ENCODE results near the gene GALNTL6. TPM values are rescaled to one million over a fixed set of nuclear protein-coding genes. Genes with fewer than 3 reads are reported as not detected.

GALNTL6 gene
- total and polyA plus RNA-seq, 7 donors, result 0.14 to 2.5 (median 0.42) TPM; not detected in 1

DNA sequence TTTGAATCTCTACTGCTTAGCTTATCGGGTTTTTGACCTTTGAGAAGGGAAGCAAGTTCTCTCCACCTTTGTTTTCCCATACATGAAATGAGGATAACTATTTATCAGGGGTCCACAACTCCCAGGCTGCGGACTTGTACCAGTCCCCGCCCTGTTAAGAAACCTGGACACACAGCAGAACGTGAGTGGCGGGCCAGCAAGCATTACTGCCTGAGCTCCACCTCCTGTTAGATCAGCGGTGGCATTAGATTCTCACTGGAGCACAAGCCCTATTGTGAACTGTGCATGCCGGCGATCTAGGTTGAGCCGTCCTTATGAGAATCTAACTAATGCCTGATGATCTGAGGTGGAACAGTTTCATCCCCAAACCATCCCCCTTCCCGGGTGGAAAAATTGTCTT is 579.5 kb downstream of the GALNTL6 start:
- no peak for DNase-seq
- intact Hi-C loops (cut with DNase I), result no loop called here
- Histone ChIP-seq H3K9me3 (no peaks in the 10 kb centered on the region), H3K27ac (no peak overlapping the region), H3K36me3 (no peaks in the 10 kb centered on the region), H3K4me3 (no peak overlapping the region), H3K4me1 (no peaks in the 10 kb centered on the region), H3K27me3 (no peaks in the 10 kb centered on the region)
- TF ChIP-seq, protein P1, sequence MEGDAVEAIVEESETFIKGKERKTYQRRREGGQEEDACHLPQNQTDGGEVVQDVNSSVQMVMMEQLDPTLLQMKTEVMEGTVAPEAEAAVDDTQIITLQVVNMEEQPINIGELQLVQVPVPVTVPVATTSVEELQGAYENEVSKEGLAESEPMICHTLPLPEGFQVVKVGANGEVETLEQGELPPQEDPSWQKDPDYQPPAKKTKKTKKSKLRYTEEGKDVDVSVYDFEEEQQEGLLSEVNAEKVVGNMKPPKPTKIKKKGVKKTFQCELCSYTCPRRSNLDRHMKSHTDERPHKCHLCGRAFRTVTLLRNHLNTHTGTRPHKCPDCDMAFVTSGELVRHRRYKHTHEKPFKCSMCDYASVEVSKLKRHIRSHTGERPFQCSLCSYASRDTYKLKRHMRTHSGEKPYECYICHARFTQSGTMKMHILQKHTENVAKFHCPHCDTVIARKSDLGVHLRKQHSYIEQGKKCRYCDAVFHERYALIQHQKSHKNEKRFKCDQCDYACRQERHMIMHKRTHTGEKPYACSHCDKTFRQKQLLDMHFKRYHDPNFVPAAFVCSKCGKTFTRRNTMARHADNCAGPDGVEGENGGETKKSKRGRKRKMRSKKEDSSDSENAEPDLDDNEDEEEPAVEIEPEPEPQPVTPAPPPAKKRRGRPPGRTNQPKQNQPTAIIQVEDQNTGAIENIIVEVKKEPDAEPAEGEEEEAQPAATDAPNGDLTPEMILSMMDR (IDR thresholded peaks at IDR 0.05), result no peak
- TF ChIP-seq POLR2A (IDR thresholded peaks at IDR 0.05), result no peak
- no peak for TF ChIP-seq EP300 (IDR thresholded peaks at IDR 0.05)
- no peak for TF ChIP-seq POLR2AphosphoS5 (IDR thresholded peaks at IDR 0.05)
- 88 to 91% methylated on average over 10 of the region's 10 CpGs for WGBS, 2 donors

DNA sequence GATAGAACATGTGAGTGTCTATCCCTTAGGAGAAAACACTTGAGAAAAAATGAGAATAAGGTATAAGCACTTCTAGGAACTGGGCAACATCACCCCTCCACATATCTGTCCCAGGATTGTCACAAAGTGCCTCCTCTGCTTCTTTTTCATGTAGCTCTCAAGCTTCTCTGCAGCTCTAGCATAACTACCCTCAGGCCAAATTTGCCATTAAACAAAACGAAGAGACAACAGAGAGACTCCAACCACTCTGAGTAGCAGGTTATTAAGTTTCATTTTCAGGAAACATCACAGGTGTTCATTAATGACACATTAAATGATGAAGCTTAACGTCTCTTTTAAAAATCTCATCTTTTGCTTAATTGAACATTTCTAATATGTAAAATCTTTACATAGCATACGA is 580.0 kb downstream of the GALNTL6 start:
- Histone ChIP-seq H3K27ac (no peak overlapping the region), H3K36me3 (no peaks in the 10 kb centered on the region), H3K27me3 (no peaks in the 10 kb centered on the region), H3K4me3 (no peak overlapping the region), H3K4me1 (no peaks in the 10 kb centered on the region), H3K9me3 (no peaks in the 10 kb centered on the region)
- 65 to 78% methylated on average over 3 of the region's 3 CpGs for WGBS, 2 donors
- no peak for DNase-seq
- TF ChIP-seq POLR2AphosphoS5 (IDR thresholded peaks at IDR 0.05) (no peak), POLR2A (IDR thresholded peaks at IDR 0.05) (no peak), EP300 (IDR thresholded peaks at IDR 0.05) (no peak)
- TF ChIP-seq, protein P1 (IDR thresholded peaks at IDR 0.05), result no peak
- intact Hi-C loops (cut with DNase I), result no loop called here

DNA sequence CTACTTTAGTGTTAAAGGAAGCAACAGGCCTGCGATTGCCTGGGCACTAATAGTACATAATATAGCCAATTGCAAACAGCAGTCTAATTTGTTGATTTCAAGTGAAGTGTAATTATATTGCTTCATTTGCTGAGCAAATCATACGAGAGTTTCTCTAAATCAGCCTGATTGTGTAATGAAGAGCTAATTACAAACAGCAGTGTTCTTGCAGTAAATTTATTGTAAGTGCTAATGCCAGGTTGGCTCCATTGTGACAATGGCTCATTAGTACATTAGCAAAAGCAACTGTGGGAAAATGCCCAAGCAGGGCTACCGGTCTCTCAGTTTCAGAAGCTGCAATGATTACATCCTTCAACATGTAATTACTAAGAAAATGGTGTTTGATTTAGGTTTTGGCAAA is 591.5 kb downstream of the GALNTL6 start:
- no peaks in the 10 kb centered on the region for H3K36me3 ChIP-seq
- no peaks in the 10 kb centered on the region for H3K9me3 ChIP-seq
- DNase-seq, result no peak
- H3K27me3 ChIP-seq, result no peaks in the 10 kb centered on the region
- intact Hi-C loops (cut with DNase I), result no loop called here
- 84 to 85% methylated on average over 3 of the region's 3 CpGs for WGBS, 2 donors
- H3K27ac ChIP-seq, result no peak overlapping the region
- no peaks in the 10 kb centered on the region for H3K4me1 ChIP-seq
- TF ChIP-seq POLR2AphosphoS5 (IDR thresholded peaks at IDR 0.05), result no peak
- TF ChIP-seq POLR2A (IDR thresholded peaks at IDR 0.05), result no peak
- no peak for TF ChIP-seq EP300 (IDR thresholded peaks at IDR 0.05)
- TF ChIP-seq, protein P1 (IDR thresholded peaks at IDR 0.05), result no peak
- H3K4me3 ChIP-seq, result no peak overlapping the region

DNA sequence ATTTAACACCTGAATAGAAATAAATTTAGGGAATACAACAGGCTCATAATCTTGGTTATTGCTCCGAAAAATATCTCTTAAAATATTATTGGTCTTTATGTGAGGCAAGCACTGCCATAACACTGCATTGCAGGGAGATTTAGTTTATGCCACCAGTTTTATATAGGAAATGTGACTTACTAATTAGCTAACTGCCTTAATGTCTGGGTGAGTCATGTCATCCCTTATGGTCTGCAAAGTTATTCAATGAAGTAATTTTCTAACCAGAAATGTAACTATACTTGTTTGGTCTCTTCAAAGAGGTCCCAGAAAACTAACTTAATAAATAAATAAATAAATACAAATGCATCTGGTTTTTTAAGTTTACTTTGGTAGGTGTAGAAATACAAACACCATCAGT is 597.2 kb downstream of the GALNTL6 start:
- Histone ChIP-seq H3K9me3 (no peaks in the 10 kb centered on the region), H3K27ac (no peak overlapping the region), H3K27me3 (no peaks in the 10 kb centered on the region), H3K36me3 (no peaks in the 10 kb centered on the region), H3K4me1 (no peaks in the 10 kb centered on the region), H3K4me3 (no peak overlapping the region)
- no peak for DNase-seq
- no peak for TF ChIP-seq POLR2A (IDR thresholded peaks at IDR 0.05)
- TF ChIP-seq, protein P1 (IDR thresholded peaks at IDR 0.05), result no peak
- 29 to 73% methylated on average over 1 of the region's 1 CpG for WGBS, 2 donors
- intact Hi-C loops (cut with DNase I), result no loop called here

DNA sequence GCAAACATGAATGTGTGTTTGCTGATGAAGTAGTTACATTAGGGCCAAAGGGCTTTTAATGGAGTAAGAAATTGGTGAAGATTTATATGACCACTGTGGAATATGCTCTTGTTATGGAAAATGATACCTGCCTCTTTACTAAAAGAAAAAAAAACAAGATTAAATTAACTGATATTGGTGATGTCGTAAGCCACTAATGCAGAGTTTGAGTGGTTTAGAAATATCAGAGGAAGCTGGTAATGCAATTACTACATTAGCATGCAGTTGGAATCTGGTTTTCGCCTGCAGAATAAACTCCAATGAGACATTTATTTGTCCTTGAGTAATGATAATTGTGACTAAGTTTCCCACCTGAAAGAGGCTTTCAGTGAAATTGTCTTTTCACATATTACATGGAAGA is 597.9 kb downstream of the GALNTL6 start:
- H3K27me3 ChIP-seq, result no peaks in the 10 kb centered on the region
- H3K4me3 ChIP-seq, result no peak overlapping the region
- no peaks in the 10 kb centered on the region for H3K9me3 ChIP-seq
- no peaks in the 10 kb centered on the region for H3K4me1 ChIP-seq
- WGBS, 2 donors, result 88 to 92% methylated on average over 2 of the region's 2 CpGs
- no peaks in the 10 kb centered on the region for H3K36me3 ChIP-seq
- DNase-seq, result no peak
- TF ChIP-seq EP300 (IDR thresholded peaks at IDR 0.05) (no peak), POLR2AphosphoS5 (IDR thresholded peaks at IDR 0.05) (no peak), POLR2A (IDR thresholded peaks at IDR 0.05) (no peak)
- TF ChIP-seq, protein P1 (IDR thresholded peaks at IDR 0.05), result no peak
- no peak overlapping the region for H3K27ac ChIP-seq
- intact Hi-C loops (cut with DNase I), result no loop called here
